NCI-H2171 (cell line): ENCODE measurements around the gene ABHD16B.
"Not testable (repeated sequence)": the region's sequence is repeated elsewhere in the genome, so short reads cannot be mapped to it uniquely, and the experiment has no call there.

ENCODE experiments used
- DNase-seq: peaks from one replicate; lab custom pipeline; 2025; lab: John Stamatoyannopoulos, UW

ABHD16B gene

DNA sequence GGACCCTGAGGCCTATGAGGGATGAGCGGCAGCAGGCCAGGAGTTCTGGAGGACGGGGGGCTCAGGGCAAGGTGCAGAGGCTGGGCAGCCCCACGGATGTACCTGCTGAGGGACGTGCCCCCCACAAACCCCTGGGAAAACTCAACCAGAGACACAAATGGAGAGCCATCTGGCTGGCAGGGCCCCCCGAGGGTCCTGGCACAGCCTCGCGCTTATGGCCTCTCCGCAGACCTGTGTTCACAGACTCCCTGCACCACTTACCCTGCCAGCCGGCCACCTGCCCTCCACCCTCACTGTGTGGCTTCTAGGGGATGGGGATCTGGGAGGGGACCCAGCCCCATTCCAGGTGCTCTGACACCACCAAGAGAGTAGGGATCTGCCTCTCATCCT, 26.8 kb upstream of the ABHD16B start:
- DNase-seq, result peak; percentile 59

DNA sequence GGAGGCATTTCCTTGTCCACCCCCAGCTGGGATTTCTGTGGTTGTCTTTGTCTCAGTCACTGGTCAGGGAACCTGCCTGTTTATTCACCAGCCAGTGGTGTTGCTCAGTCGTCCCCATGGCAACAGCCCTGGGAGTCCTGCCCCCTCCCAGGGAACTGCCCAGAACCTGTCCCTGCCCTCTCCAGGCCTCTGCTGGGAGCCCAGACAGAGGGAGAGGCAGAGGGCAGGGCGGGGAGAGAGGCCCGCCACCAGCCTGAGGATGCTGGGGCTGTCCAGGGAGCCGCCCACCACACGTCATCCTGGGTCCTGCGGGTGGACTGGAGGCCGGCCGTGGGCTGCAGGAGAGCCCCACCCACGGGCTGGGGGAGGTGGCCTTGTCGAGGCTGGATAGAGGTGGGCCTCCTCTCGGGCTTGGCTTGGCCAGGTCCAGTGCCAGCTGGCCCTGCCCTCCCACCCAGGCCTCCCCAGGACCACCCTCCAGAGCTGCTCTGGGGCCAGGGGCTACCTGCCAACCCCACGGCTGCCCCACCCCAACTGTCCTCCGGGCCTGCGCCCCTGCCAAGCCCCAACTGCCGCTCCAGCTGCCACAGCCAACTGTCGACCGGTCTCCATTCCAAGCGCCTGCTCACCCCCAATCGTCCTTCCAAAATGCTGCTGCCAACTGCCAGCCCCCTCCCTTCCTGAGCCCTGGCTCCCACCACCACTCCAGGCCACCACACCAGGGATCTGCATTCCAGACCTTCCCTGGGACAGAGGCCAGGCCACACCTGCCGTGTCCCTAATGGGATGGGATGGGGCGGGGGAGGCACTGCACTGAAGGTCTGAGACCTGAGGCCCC, 26.1 kb upstream of the ABHD16B start:
- DNase-seq, result peak; percentile 86

DNA sequence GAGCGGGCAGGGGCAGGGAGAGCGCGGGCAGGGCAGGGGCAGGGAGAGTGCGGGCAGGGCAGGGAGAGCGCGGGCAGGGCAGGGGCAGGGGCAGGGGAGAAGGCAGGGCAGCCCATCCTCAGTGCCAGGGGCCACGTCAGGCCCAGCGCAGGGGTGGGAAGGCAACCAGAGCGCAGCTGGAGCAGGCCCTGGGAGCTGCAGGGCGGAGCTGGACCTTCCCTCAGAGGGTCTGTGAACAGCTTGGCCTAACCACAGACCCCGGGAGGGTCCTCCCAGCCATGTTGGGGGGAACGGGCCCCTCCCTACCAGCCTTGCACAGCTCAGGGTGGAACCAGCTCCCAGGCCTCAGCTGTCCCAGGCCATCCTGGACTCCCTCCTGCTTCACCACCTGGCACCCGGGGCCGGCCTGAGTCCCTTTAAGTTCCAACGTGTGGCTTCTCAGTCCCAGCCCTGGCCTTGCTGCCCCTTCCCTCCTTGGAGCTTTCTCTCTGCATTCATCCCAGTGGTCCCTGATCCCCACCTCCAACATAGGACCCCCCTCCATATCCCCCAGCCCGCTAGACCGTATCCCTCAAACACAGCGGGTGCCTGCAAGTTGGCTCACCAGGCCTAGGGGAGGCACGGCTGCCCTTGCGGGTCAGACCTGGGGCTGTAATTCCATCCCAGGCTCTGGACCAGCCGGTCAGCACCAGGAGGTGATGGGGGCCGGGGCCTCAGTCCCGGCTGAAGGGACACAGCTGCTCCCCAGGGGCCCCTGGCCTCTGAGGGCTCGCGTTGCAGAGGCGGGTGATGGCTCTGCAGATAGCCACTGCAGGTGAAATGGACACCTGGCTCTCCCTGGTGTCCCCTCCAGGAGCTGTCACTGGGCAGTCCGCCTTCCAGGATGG, 24.6 kb upstream of the ABHD16B start:
- DNase-seq, result no peak

DNA sequence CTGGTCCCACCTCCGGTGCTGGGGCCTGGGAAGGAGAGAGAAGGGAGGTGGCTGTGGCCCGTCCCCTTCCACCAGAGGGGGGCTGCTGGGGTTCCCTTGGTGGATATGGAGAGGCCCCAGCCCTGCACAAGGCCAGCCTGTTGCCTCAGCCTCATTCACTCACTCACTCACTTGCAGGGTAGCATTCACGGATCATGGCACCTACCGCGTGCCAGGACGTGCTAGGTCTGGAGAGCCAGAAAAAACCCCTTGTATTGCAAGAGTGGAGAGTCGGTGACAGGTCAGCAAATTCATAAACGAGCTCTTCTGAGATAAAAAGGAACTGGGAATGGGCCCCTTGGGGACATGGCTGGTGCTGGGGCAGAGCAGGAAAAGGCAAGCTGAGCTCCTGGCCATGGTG, 23.8 kb upstream of the ABHD16B start:
- no peak for DNase-seq

DNA sequence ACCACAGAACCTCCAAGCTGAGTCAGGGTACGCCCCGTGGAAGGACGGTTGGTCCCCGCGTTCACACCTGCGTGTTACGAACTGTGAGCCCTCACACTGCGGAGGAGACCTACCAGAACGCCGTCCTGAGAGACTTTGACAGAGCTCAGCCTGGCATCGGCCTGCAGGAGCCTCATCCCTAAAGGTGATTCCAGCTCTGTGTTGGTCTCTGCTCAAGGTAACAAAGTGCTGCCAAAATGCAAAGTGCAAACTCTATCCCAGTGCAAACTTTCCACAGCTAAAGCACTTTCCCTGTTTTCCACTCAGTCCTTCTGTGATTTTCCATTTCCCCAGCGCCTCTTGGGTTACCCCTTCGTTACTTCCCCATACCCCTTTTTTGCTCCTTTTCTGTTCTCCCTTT, 21.7 kb upstream of the ABHD16B start:
- DNase-seq, result no peak

DNA sequence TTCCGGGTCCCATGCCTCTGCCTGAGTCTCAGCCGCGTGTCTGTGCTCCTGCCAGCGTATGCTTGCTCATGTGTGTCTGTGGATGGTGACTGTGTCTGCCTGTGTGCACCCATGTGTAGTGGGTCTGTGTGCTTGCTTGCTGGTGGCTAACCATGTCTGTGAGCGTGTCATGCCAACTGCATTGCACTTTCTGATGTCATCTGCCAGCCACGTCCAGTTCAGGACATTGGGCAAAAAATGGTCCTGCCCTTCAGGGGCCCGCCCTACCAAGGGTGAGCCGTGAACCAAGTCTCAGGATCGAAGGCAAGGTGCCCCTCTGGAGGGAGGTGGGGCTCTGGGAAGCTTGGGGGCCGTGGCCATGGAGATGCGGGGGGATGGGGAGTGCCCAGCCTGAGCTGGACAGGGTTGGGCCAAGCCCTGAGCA, 20.9 kb upstream of the ABHD16B start:
- no peak for DNase-seq

DNA sequence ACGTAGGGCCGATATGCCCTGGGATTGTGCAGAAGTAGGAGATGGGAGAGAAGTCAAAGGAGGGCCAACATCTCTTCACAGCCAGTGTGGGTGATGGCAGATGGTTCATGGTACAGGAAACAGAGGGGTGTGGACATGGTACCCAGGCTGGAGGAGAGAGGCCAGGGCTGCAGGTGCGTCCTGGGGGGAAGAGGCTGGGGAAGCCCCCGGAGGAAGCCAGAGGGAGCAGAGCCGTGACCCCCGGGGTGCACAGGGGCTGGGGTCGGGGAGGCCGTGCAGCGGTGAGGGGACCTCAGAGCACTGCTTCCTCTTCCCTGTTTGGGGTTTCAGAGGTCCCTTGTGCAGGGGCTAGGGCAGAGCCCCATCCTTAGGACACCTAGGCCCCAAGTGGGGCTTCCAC, 19.0 kb upstream of the ABHD16B start:
- DNase-seq, result no peak

DNA sequence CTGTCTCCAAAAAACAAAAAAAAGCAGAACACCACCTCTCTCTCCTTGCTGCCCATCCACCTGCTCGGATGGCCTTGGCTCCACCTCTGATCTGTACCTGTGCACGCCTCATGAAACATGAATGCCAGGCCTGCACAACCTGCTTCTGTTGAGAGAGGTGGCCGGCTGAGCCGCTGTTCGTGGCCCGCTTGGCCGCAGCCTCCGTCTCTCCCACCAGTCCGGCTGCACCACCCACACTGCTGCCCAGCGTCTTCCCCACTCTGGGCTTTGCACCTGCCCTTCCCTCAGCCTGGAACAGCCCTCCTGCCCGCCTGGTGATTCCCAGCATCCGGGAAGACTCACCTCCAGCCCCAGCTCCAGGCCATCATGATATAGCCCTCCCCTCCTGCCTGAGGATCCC, 18.1 kb upstream of the ABHD16B start:
- no peak for DNase-seq

DNA sequence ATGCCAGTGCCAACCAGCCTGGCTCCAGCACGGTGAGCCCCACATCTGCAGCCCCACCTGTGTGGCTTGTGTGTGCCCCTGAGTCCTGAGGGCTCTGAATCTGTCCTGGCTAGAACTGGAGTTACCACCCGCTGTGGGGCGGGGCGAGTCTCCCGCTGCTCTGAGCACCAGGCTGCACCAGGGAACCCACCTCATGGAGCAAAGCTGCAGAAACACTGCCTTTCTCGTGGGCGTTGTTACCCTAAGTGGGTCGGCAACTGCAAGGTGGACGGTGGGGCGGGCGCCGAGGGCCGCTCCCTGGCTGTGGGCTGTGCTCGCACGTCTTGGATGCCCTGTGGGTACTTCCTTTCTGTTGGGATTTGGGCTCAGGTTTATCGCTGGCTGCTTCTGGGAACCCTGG, 17.5 kb upstream of the ABHD16B start:
- DNase-seq, result no peak

DNA sequence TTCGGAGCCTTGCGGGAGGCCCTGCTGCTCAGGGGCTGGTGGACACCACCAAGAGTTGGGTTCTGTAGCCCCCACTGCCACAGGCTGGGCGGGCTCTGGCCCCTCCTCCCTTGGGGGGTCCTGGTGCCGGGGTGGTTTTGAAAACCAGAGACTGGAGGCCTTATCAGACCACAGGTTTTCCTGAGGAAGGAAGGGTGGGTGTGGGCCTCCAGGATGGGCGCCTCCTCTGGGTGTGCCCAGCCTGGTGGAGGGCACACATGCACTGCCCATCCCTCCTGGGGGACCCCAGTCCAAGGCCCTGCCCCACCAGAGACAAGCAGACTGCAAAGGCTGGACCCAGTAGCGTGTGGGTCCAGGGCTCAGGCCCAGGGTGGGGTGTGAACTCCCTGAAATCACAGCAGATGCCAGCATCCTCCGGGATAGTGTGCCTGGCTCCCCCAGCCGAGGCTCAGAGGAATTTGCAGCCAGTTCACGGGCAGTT, 16.7 kb upstream of the ABHD16B start:
- no peak for DNase-seq

DNA sequence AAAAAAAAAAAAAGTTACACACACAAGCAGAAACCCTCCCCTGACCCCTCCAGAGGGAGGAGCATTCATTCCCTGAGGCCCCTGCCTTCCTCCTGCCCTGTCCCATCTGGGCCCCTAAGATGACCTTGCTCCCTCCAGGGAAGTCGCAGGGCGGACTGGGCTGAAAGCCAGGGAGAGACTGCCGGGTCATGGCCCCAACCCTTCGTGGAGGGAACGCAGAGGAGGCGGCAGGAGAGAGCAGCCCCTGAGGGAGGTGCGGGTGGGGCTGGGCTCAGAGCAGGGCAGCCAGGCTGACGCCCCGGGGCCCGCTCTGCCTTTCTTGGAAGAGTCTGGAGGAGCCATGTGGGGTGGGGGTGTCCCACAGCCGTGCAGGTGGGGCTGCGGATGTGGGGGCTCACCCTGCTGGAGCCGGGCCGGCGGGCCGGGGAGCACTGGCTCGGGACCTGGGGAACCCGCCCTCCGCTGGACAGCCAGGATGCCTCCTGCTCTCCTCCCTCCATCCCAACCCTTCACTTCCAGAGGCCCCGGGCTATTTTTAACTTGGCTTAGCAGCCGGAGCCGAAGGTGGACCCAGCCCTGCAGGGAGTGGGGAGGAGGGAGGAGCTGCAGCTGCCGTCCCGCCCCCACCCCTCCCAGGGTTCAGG, 15.0 kb upstream of the ABHD16B start:
- DNase-seq, result peak; percentile 87

DNA sequence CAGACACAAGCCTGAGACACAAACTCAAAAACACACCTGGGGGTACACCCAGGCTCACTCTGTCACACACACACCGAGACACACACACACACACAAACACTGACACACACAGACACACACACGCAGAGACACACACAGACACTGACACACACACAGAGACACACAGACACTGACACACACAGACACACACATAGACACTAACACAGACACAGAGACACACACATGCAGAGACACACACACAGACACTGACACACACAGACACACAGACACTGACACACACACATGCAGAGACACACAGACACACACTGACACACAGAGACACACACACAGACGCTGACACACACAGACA, 14.4 kb upstream of the ABHD16B start:
- DNase-seq, result no peak

DNA sequence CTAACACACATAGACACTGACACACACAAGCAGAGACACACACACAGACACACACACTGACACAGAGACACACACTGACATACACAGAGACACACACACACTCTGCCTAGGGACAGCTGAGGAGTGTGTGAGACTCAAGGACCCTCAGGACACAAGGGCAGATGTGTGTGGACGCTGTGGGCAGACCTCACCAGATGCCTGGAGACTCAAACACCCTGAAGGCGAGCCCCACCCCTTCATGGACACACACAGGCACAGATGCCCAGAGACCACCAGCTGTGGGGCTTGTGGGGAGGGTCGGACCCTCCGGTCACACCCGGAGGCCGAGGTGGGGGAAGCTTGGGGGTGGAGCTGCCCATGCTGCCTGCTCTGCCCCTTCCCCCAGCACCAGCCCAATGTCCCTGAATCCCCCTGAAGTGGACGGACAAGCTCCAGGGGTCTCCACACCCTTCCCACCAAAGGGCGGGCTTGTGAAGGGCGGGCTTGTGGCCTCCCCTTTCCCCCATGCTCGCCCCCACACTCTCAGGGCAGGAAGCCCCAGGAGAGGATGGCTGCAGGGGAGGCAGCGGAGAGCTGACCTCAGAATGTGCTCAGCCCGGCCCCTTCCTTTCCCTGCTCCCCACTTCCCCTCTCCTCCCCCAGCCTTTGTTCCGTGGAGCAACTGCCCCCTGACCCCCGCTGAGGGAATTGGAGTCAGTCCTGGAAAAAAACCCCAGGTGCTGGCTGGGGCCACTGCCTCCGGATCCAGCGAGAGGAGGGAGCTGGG, 13.9 kb upstream of the ABHD16B start:
- DNase-seq, result no peak

DNA sequence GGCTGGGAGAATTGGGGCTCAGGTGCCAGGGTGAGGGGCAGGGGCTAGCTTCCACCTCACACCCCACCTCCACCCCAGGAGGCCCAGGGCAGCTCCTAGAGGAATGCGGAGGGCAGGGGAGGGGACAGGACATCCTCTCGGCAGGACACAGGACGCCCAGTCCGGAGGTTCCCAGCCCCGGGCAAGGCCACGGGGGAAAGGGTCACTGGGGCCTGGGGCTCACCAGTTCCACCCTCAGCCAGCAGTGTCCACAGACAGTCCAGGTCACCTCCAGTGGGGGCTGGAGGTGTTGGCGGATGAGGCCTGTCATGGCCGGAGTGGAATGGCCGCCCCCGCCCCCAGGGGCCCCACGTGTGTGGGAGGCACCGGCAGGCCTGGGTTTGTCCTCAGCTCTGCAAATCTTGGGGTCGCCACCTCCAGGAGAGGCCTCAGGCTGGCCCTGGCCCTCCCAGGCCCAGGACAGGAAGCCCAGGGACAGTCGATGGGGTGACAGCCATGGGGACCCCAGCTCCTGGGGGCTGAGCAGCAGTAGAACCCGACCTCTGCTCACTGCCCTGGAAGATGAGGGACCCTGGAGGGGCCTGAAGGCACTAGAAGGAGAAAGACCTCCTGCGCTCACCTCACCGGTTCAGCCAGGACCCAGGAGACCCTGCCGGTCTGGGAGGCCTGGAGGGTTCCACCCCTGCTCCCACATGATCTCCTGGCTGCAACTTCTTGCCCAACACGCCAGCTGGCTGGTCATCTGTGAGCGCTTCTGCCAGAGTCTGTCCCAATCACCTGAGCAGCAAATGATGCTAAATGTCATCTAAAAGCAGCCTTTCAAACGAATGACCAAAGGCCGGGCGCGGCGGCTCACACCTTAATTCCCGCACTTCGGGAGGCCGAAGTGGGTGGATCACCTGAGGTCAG, 13.0 kb upstream of the ABHD16B start:
- no peak for DNase-seq

DNA sequence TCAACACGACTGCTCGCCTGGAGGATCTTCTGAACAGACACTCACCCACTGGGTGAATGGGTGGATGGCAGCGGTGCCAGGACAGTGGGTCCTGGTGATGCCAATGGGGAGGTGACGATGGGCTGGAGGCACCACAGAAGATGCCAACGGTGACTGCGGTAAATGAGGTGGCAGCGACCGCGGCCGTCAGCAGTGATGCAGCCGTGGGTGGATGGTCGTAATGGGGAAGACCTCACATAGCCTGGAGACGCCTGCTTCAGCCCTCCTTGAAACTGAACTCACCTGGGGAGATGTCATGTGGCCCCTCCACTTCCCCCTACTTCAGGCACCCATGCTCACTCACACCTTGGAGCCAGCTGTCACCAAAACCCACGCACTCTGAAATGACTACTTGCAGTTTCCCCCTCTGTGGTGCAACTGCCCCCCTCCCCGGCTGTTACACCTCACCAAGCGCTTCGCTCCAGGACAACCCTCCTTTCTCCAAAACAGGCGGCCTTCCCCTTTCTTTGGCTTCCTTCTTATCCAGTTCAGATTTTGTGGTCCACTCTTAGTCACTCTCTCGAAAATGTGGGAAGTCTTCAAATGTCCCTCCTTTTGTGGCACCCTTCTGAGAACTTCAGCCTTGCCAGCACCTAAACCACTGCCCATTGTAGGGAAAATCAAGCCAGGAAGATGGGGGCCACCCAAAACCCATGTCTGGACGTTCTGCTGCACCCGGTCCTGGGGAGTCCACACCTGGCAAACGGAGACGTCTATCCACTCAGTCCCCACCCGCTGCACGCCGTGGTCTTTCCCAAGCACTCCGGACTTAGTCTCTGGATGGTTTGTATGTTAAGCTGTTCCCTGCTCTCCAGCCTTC, 10.4 kb upstream of the ABHD16B start:
- no peak for DNase-seq

DNA sequence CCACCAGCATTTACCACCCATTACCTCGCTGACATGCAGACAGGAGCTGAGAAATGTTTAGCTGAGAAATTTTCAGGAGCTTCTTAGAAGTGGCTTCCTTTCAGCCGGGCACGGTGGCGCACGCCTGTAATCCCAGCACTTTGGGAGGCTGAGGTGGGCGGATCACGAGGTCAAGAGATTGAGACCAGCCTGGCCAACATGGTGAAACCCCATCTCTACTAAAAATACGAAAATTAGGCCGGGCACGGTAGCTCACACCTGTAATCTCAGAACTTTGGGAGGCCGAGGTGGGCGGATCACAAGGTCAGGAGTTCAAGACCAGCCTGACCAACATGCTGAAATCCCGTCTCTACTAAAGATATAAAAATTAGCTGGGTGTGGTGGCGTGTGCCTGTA, 9.8 kb upstream of the ABHD16B start:
- DNase-seq, result not testable (repeated sequence)

DNA sequence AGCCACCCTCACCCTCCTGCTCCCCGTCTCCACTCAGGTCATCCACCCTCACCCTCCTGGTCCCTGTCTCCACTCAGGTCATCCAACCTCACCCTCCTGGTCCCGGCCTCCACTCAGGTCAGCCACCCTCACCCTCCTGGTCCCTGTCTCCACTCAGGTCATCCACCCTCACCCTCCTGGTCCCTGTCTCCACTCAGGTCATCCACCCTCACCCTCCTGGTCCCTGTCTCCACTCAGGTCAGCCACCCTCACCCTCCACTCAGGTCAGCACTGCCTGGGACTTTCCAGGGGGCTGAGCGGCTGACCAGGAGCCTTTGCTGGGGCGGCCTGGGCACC, 7.6 kb upstream of the ABHD16B start:
- DNase-seq, result not testable (repeated sequence)

DNA sequence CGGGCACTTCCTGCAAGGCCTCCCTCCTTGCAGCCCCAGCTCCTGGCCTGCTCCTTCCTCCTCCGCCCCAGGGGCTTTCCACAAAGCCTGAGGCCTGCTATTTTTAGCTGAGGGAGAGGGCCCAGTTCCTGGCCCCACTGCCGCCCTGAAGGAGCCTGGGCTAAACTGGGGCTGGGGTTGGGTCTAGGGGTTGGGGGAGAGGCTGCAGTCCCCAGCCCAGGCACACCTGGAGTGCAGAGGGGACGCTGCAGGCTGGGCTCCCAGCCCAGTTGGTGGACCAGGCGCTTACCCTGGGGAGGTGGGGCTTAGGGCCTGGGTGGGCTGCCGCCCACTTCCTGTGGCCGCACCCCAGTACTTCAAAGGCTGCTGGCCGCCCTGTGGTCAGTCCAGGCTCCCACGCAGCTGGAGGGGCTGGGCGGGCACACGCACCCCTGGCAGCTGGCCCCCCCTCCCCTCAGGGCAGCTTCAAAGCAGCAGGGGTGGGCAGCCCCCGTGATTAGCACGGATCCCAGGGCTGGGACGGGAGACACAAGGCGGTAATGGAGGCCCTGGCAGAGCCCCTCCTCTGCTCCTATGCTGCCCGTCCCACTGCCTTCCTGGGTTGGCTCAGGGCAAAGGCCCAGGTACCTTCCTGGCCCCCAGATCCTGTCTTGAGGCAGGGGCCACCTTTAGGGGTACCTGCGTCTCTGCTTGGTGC, 7.1 kb upstream of the ABHD16B start:
- DNase-seq, result no peak

DNA sequence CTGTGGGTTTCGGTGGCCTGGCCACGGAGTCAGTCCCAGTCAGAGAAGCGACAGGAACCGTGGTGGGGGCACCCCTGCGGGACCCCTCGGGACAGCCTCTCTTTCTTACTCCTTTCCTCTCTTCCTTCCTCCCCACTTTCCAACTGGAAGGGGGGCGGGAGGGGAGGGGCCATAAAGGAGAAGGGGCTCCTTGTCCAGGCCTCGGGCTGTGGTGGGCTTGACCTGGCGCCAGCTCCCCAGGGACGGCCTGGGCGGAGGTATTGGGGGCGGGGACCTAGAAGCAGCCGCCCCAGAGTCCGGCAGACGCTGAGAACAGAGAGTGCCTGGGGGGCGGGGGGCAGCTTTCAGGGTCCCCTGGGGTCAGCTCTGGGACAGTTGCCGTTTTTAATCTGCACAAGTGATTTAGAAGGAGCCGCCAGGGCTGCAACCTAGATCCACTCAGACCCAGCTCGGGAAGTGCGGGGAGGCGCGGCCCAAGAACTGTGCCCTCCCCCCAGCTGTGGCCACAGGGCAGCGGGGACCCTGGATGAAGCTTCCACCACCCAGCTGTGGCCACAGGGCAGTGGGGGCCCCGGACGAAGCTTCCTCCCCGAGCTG, 6.4 kb upstream of the ABHD16B start:
- DNase-seq, result no peak
